Ovary (tissue), 1 donor: Measurements from ENCODE around the gene LSP1.

Source experiments
- EP300 ChIP-seq: sonication (generic); formaldehyde crosslinking; IDR thresholded peaks from one replicate; pipeline ENCODE4 v1.6.1; 2017; ENCODE audit warnings: antibody characterized with exemption
- POLR2A ChIP-seq: fragments of 450-650 bp; IDR thresholded peaks from one replicate; pipeline ENCODE4 v1.6.1; 2017; ENCODE audit warnings: antibody characterized with exemption, mild to moderate bottlenecking, moderate library complexity

- no peak for TF ChIP-seq EP300
- TF ChIP-seq POLR2A: no peak
These were observed 70.5 kb downstream of the LSP1 start for GRCh38 chr11:1923201-1923956.
